Astrocyte (in vitro differentiated cells and primary cell): Measurements from ENCODE around the gene ZNF189. TPM values are rescaled to one million over a fixed set of nuclear protein-coding genes. Genes with fewer than 3 reads are reported as not detected.
A peak's percentile ranks its signal among the peaks of the same experiment; 100 is the strongest.

ENCODE experiments used
- DNase-seq: peaks from one replicate; pipeline ENCODE4 v3.0.0-alpha.2; 2010; ENCODE audit warnings: low read depth
- FAIRE-seq: peaks from 2 replicates; lab custom pipeline; 2011; peaks lifted over from hg19 to GRCh38; lab: Jason Lieb, UNC
- H2AFZ ChIP-seq: 2 replicates; pipeline ENCODE4 v1.6.0; 2012; ENCODE audit warnings: low read depth, low read length, inconsistent platforms
- H3K27ac ChIP-seq: 2 replicates; pipeline ENCODE4 v1.5.1; 2011; ENCODE audit warnings: low read depth, low read length, inconsistent platforms
- H3K27me3 ChIP-seq: 2 replicates; pipeline ENCODE4 v1.6.0; 2011; ENCODE audit warnings: low read length, inconsistent platforms; ENCODE audit not compliant: insufficient read depth
- H3K36me3 ChIP-seq: 2 replicates; pipeline ENCODE4 v1.5.1; 2011; ENCODE audit warnings: low read length, inconsistent platforms; ENCODE audit not compliant: insufficient read depth
- H3K4me1 ChIP-seq: 2 replicates; pipeline ENCODE4 v1.5.1; 2011; ENCODE audit warnings: low read length, inconsistent platforms; ENCODE audit not compliant: insufficient read depth
- H3K4me2 ChIP-seq: 2 replicates; pipeline ENCODE4 v1.6.0; 2012; ENCODE audit warnings: low read length, inconsistent platforms
- H3K4me3 ChIP-seq: 2 replicates; pipeline ENCODE4 v1.5.1; 2011; ENCODE audit warnings: low read depth, mild to moderate bottlenecking, low read length, inconsistent platforms; ENCODE audit not compliant: insufficient read depth
- H3K79me2 ChIP-seq: 2 replicates; pipeline ENCODE4 v1.6.0; 2012; ENCODE audit warnings: mild to moderate bottlenecking, low read length, inconsistent platforms; ENCODE audit not compliant: insufficient read depth
- H3K9ac ChIP-seq: 2 replicates; pipeline ENCODE4 v1.6.0; 2012; ENCODE audit warnings: mild to moderate bottlenecking, low read length, inconsistent platforms
- H3K9me3 ChIP-seq: 2 replicates; pipeline ENCODE4 v1.5.1; 2012; ENCODE audit warnings: low read depth, mild to moderate bottlenecking, low read length, inconsistent platforms; ENCODE audit not compliant: insufficient read depth
- H4K20me1 ChIP-seq: 2 replicates; pipeline ENCODE4 v1.6.0; 2012; ENCODE audit warnings: low read length, inconsistent platforms; ENCODE audit not compliant: insufficient read depth
- H3K27ac Mint-ChIP-seq: one replicate; pipeline ENCODE4 v1.8.0; 2021; ENCODE audit warnings: mild to moderate bottlenecking, mixed read lengths; ENCODE audit not compliant: unreplicated experiment
- H3K27me3 Mint-ChIP-seq: one replicate; pipeline ENCODE4 v1.8.0; 2021; ENCODE audit warnings: low read depth, mixed read lengths; ENCODE audit not compliant: unreplicated experiment
- H3K36me3 Mint-ChIP-seq: one replicate; pipeline ENCODE4 v1.8.0; 2021; ENCODE audit warnings: low read depth, mixed read lengths; ENCODE audit not compliant: unreplicated experiment
- H3K4me1 Mint-ChIP-seq: one replicate; pipeline ENCODE4 v1.8.0; 2021; ENCODE audit warnings: low read depth, mixed read lengths; ENCODE audit not compliant: unreplicated experiment
- H3K4me3 Mint-ChIP-seq: one replicate; pipeline ENCODE4 v1.8.0; 2021; ENCODE audit warnings: mild to moderate bottlenecking, moderate library complexity, mixed read lengths; ENCODE audit not compliant: unreplicated experiment
- H3K9me3 Mint-ChIP-seq: one replicate; pipeline ENCODE4 v1.8.0; 2021; ENCODE audit warnings: mild to moderate bottlenecking, mixed read lengths; ENCODE audit not compliant: unreplicated experiment
- EZH2 ChIP-seq: IDR thresholded peaks from 2 replicates; pipeline ENCODE4 v1.6.1; 2012; ENCODE audit warnings: mild to moderate bottlenecking, low read length, inconsistent platforms; ENCODE audit not compliant: insufficient read depth
- total RNA-seq: library from RNA; stranded (reverse); gene quantifications from 2 replicates; pipeline ENCODE4 v1.2.1, GENCODE V29; 2021
- TF ChIP-seq, protein P1 (sequence below): IDR thresholded peaks from 2 replicates; pipeline ENCODE4 v1.5.1; 2011; ENCODE audit warnings: low read depth, mild to moderate bottlenecking, inconsistent platforms, low read length, moderate library complexity; ENCODE audit not compliant: insufficient read depth

The ZNF189 gene
- total RNA-seq, 1 donor from 2014 or later, result 16.8 TPM

DNA sequence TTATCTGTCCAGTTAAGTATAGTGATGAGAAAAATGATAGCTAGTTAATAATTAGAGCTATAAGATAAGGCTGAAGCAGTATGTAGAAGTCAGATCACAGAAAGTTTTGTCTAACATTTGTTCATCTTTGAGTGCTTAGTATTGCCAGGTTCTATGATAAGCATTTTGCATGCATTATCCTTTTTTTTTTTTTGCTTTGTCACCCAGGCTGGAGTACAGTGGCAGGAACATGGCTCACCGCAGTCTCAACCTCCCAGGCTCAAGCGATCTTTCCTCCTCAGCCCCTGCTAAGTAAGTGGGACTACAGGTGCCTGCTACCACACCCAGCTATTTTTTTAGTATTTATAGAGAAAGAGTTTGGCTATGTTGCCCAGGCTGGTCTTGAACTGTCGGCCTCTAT is 31.3 kb upstream of the ZNF189 start:
- Histone ChIP-seq H3K79me2 (no peaks in the 10 kb centered on the region), H3K9me3 (no peaks in the 10 kb centered on the region), H3K36me3 (no peaks in the 10 kb centered on the region), H3K27ac (no peak overlapping the region), H3K4me3 (no peak overlapping the region), H2AFZ (no peak overlapping the region), H3K4me1 (peaks cover 13% of the 10 kb centered on the region), H3K27me3 (no peaks in the 10 kb centered on the region), H4K20me1 (no peaks in the 10 kb centered on the region), H3K4me2 (no peak overlapping the region), H3K9ac (no peak overlapping the region)
- peaks cover 33% of the 10 kb centered on the region for H3K4me1 Mint-ChIP-seq
- H3K36me3 Mint-ChIP-seq, result peaks cover under 1% of the 10 kb centered on the region
- H3K27me3 Mint-ChIP-seq, result no peaks in the 10 kb centered on the region
- H3K27ac Mint-ChIP-seq, result peak overlapping the region; percentile 43
- FAIRE-seq (no peak), DNase-seq (no peak)
- TF ChIP-seq EZH2, result no peak
- TF ChIP-seq, protein P1, sequence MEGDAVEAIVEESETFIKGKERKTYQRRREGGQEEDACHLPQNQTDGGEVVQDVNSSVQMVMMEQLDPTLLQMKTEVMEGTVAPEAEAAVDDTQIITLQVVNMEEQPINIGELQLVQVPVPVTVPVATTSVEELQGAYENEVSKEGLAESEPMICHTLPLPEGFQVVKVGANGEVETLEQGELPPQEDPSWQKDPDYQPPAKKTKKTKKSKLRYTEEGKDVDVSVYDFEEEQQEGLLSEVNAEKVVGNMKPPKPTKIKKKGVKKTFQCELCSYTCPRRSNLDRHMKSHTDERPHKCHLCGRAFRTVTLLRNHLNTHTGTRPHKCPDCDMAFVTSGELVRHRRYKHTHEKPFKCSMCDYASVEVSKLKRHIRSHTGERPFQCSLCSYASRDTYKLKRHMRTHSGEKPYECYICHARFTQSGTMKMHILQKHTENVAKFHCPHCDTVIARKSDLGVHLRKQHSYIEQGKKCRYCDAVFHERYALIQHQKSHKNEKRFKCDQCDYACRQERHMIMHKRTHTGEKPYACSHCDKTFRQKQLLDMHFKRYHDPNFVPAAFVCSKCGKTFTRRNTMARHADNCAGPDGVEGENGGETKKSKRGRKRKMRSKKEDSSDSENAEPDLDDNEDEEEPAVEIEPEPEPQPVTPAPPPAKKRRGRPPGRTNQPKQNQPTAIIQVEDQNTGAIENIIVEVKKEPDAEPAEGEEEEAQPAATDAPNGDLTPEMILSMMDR, result no peak
- H3K9me3 Mint-ChIP-seq, result no peaks in the 10 kb centered on the region
- H3K4me3 Mint-ChIP-seq, result no peak overlapping the region

DNA sequence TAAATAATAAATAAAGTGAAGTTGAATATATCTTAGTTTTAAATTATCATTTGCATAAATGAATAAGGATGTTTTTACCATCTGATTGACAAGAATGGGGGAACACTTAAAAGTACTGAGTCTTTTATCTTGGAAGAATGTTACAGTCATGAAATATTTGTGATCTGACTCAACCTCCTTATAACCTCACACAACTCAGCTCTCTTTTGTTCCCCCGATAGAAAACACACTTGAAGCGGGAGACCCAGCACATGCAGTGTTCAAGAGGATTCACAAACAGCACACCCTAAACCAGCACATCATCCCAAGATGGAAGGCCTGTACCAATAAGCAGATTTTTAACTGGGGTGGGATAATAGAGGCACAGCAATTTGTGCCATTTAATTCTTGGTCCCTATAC is 29.4 kb upstream of the ZNF189 start:
- Histone ChIP-seq H3K4me1 (peaks cover 13% of the 10 kb centered on the region), H4K20me1 (no peaks in the 10 kb centered on the region), H2AFZ (no peak overlapping the region), H3K9me3 (no peaks in the 10 kb centered on the region), H3K4me3 (no peak overlapping the region), H3K9ac (no peak overlapping the region), H3K79me2 (no peaks in the 10 kb centered on the region), H3K27ac (peak overlapping the region; percentile 13), H3K4me2 (peak overlapping the region; percentile 44), H3K36me3 (no peaks in the 10 kb centered on the region), H3K27me3 (no peaks in the 10 kb centered on the region)
- TF ChIP-seq, protein P1, result no peak
- no peak for TF ChIP-seq EZH2
- H3K9me3 Mint-ChIP-seq, result no peaks in the 10 kb centered on the region
- no peak overlapping the region for H3K4me3 Mint-ChIP-seq
- peaks cover 31% of the 10 kb centered on the region for H3K4me1 Mint-ChIP-seq
- peak overlapping the region; percentile 5 for H3K27ac Mint-ChIP-seq
- FAIRE-seq (peak; percentile 26), DNase-seq (peak; percentile 78)
- no peaks in the 10 kb centered on the region for H3K27me3 Mint-ChIP-seq
- H3K36me3 Mint-ChIP-seq, result no peaks in the 10 kb centered on the region

DNA sequence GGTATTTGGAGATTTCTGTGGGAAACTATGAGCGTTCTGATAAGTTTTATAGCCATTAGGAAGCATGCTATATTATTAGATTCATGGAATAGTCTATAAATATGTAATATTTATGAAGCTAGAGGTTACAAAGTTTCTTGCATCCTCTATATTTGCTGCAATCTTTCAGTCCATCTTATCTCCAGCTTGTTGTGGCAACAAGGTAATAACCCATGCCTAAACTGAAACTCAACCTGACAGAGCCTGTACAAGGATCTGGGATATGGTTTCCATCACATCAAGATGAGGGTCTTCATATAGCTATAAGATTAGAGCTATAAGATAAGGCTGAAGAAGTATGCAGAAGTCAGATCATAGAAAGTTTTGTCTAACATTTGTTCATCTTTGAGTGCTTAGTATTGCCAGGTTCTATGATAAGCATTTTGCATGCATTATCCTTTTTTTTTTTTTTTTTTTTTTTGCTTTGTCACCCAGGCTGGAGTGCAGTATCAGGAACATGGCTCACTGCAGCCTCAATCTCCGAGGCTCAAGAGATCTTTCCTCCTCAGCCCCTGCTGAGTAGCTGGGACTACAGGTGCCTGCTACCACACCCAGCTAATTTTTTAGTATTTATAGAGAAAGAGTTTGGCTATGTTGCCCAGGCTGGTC is 28.6 kb upstream of the ZNF189 start:
- no peak overlapping the region for H3K4me2 ChIP-seq
- FAIRE-seq (peak; percentile 50), DNase-seq (no peak)
- no peak overlapping the region for H3K27ac ChIP-seq
- H3K36me3 Mint-ChIP-seq, result no peaks in the 10 kb centered on the region
- no peak overlapping the region for H3K4me3 Mint-ChIP-seq
- no peak overlapping the region for H2AFZ ChIP-seq
- no peaks in the 10 kb centered on the region for H4K20me1 ChIP-seq
- H3K36me3 ChIP-seq, result no peaks in the 10 kb centered on the region
- no peak overlapping the region for H3K27ac Mint-ChIP-seq
- H3K79me2 ChIP-seq, result no peaks in the 10 kb centered on the region
- H3K4me3 ChIP-seq, result no peak overlapping the region
- TF ChIP-seq, protein P1, result no peak
- no peak for TF ChIP-seq EZH2
- no peaks in the 10 kb centered on the region for H3K27me3 ChIP-seq
- peaks cover 13% of the 10 kb centered on the region for H3K4me1 ChIP-seq
- no peaks in the 10 kb centered on the region for H3K9me3 ChIP-seq
- no peaks in the 10 kb centered on the region for H3K27me3 Mint-ChIP-seq
- peaks cover 24% of the 10 kb centered on the region for H3K4me1 Mint-ChIP-seq
- no peaks in the 10 kb centered on the region for H3K9me3 Mint-ChIP-seq
- no peak overlapping the region for H3K9ac ChIP-seq
